GM15510 (cell line): ENCODE results near the gene ZNF672.
A peak's percentile ranks its signal among the peaks of the same experiment; 100 is the strongest.

Experiments
- POLR2A ChIP-seq: IDR thresholded peaks from 3 replicates; pipeline ENCODE4 v1.6.1; 2011; ENCODE audit warnings: borderline replicate concordance; ENCODE audit not compliant: insufficient read length; ENCODE audit errors: extremely low read depth

Gene ZNF672

GRCh38 chr1:248856176-248856575 is 18.2 kb downstream of the ZNF672 start:
- no peak for TF ChIP-seq POLR2A

- TF ChIP-seq POLR2A: no peak
Observed at GRCh38 chr1:248857201-248857600, 19.2 kb downstream of the ZNF672 start.

GRCh38 chr1:248857749-248858095 is 19.7 kb downstream of the ZNF672 start:
- TF ChIP-seq POLR2A: no peak

GRCh38 chr1:248858096-248858890 is 20.3 kb downstream of the ZNF672 start:
- peak; percentile 17 for TF ChIP-seq POLR2A

GRCh38 chr1:248858891-248859889 is 21.2 kb downstream of the ZNF672 start, which contains the start of gene ZNF692:
ZNF692 (minus strand) TSS chr1:248859085; CDS start chr1:248858309, 776 bp downstream.
- peak; percentile 93 for TF ChIP-seq POLR2A

GRCh38 chr1:248860007-248860406 is 22.0 kb downstream of the ZNF672 start:
- no peak for TF ChIP-seq POLR2A

- no peak for TF ChIP-seq POLR2A
Observed at GRCh38 chr1:248861616-248862015, 23.6 kb downstream of the ZNF672 start.

GRCh38 chr1:248862695-248862997 is 24.6 kb downstream of the ZNF672 start:
- TF ChIP-seq POLR2A: no peak

GRCh38 chr1:248862998-248863881 is 25.2 kb downstream of the ZNF672 start:
- peak; percentile 86 for TF ChIP-seq POLR2A

- TF ChIP-seq POLR2A: no peak
Observed at GRCh38 chr1:248871837-248872401, 33.9 kb downstream of the ZNF672 start.

- peak; percentile 9 for TF ChIP-seq POLR2A
Observed at GRCh38 chr1:248872752-248873408, 34.9 kb downstream of the ZNF672 start.

GRCh38 chr1:248873409-248873992 is 35.5 kb downstream of the ZNF672 start:
- peak; percentile 34 for TF ChIP-seq POLR2A

GRCh38 chr1:248873993-248874533 is 36.0 kb downstream of the ZNF672 start:
- no peak for TF ChIP-seq POLR2A
